ENCODE measurements around the gene FKBP7. TPM values are rescaled to one million over a fixed set of nuclear protein-coding genes. Genes with fewer than 3 reads are reported as not detected.

Gene FKBP7
- polyA plus RNA-seq, 1 donor (not counting 4 experiments of a cell fraction or from before 2014, with no cell fraction given) = 2.4 TPM

- no peaks in the 10 kb centered on the region for H3K36me3 ChIP-seq (ENCODE audit: control insufficient read depth in 2 of 2, extremely low read depth in 1 of 2, insufficient read depth in 2 of 2, low read length in 2 of 2)
- no peak for DNase-seq (ENCODE audit: low read depth, low spot score)
- no peaks in the 10 kb centered on the region for H3K27me3 ChIP-seq (ENCODE audit: control insufficient read depth, extremely low read depth, insufficient read depth, low read length)
- H3K27ac ChIP-seq (ENCODE audit: control insufficient read depth, insufficient read depth, low read length) = no peak overlapping the region
- H2AFZ ChIP-seq (ENCODE audit: control insufficient read depth, low read length) = no peak overlapping the region
- no peaks in the 10 kb centered on the region for H3K9me1 ChIP-seq (ENCODE audit: control insufficient read depth, extremely low read depth, insufficient read depth, low read length)
- dilution Hi-C loops (cut with MboI; ENCODE audit: extremely low pct_ligation_motif_present, low sequenced_read_pairs) = no loop called here
- no peak overlapping the region for H3K4me2 ChIP-seq (ENCODE audit: control insufficient read depth, extremely low read depth, insufficient read depth, low read depth, low read length)
- no peak overlapping the region for H3K9ac ChIP-seq (ENCODE audit: control insufficient read depth, extremely low read depth, insufficient read depth, low read length)
- FAIRE-seq = no peak
- no peak overlapping the region for H3K4me3 ChIP-seq (ENCODE audit: control insufficient read depth in 2 of 3, extremely low read depth in 1 of 3, insufficient read depth in 2 of 3, low read depth in 1 of 3, low read length in 3 of 3)
- H4K20me1 ChIP-seq (ENCODE audit: control insufficient read depth, extremely low read depth, insufficient read depth, low read length) = no peaks in the 10 kb centered on the region
- H3K79me2 ChIP-seq (ENCODE audit: control insufficient read depth, insufficient read depth, low read length) = no peaks in the 10 kb centered on the region
- H3K9me3 ChIP-seq (ENCODE audit: control insufficient read depth, low read depth, low read length) = no peaks in the 10 kb centered on the region
- TF ChIP-seq EZH2 (IDR thresholded peaks at IDR 0.05; ENCODE audit: low read length) (no peak), CTCF (optimal IDR thresholded peaks at IDR 0.05 in 1 of 3, IDR thresholded peaks at IDR 0.05 in 1 of 3, conservative IDR thresholded peaks at IDR 0.05 in 1 of 3; ENCODE audit: extremely low read depth in 1 of 3, insufficient read depth in 2 of 3, low read length in 3 of 3) (no peak)
- H3K4me1 ChIP-seq (ENCODE audit: control insufficient read depth, extremely low read depth, insufficient read depth, low read length) = peaks cover 13% of the 10 kb centered on the region
Measured at GRCh38 chr2:178474560-178474959, 3.8 kb downstream of the FKBP7 start.

- FAIRE-seq (no peak), DNase-seq (ENCODE audit: low read depth, low spot score) (no peak)
- Histone ChIP-seq H3K9me1 (ENCODE audit: control insufficient read depth, extremely low read depth, insufficient read depth, low read length) (no peaks in the 10 kb centered on the region), H4K20me1 (ENCODE audit: control insufficient read depth, extremely low read depth, insufficient read depth, low read length) (no peaks in the 10 kb centered on the region), H3K9ac (ENCODE audit: control insufficient read depth, extremely low read depth, insufficient read depth, low read length) (no peak overlapping the region), H2AFZ (ENCODE audit: control insufficient read depth, low read length) (no peak overlapping the region), H3K4me1 (ENCODE audit: control insufficient read depth, extremely low read depth, insufficient read depth, low read length) (peaks cover 8% of the 10 kb centered on the region), H3K27ac (ENCODE audit: control insufficient read depth, insufficient read depth, low read length) (no peak overlapping the region), H3K4me3 (ENCODE audit: control insufficient read depth in 2 of 3, extremely low read depth in 1 of 3, insufficient read depth in 2 of 3, low read depth in 1 of 3, low read length in 3 of 3) (no peak overlapping the region), H3K9me3 (ENCODE audit: control insufficient read depth, low read depth, low read length) (no peaks in the 10 kb centered on the region), H3K36me3 (ENCODE audit: control insufficient read depth in 2 of 2, extremely low read depth in 1 of 2, insufficient read depth in 2 of 2, low read length in 2 of 2) (no peaks in the 10 kb centered on the region), H3K4me2 (ENCODE audit: control insufficient read depth, extremely low read depth, insufficient read depth, low read depth, low read length) (no peak overlapping the region), H3K79me2 (ENCODE audit: control insufficient read depth, insufficient read depth, low read length) (no peaks in the 10 kb centered on the region), H3K27me3 (ENCODE audit: control insufficient read depth, extremely low read depth, insufficient read depth, low read length) (no peaks in the 10 kb centered on the region)
- TF ChIP-seq CTCF (optimal IDR thresholded peaks at IDR 0.05 in 1 of 3, IDR thresholded peaks at IDR 0.05 in 1 of 3, conservative IDR thresholded peaks at IDR 0.05 in 1 of 3; ENCODE audit: extremely low read depth in 1 of 3, insufficient read depth in 2 of 3, low read length in 3 of 3) (no peak), EZH2 (IDR thresholded peaks at IDR 0.05; ENCODE audit: low read length) (no peak)
- dilution Hi-C loops (cut with MboI; ENCODE audit: extremely low pct_ligation_motif_present, low sequenced_read_pairs) = no loop called here
Measured at GRCh38 chr2:178473931-178474330, 4.5 kb downstream of the FKBP7 start.
